ENCODE results near the gene KLHL18. TPM values are rescaled to one million over a fixed set of nuclear protein-coding genes. Genes with fewer than 3 reads are reported as not detected.
"Not testable (repeated sequence)": the region's sequence is repeated elsewhere in the genome, so short reads cannot be mapped to it uniquely, and the experiment has no call there.

Gene KLHL18
- polyA plus RNA-seq, 3 donors from 2014 or later, result 11.7 to 21.1 (median 15.4) TPM

GRCh38 chr3:47370020-47370419 is 87.3 kb downstream of the KLHL18 start:
- not testable (repeated sequence) for H3K4me3 Mint-ChIP-seq; H3K4me1 Mint-ChIP-seq; H3K27me3 Mint-ChIP-seq (ENCODE audit: low read depth in 3 of 3); H3K9me3 Mint-ChIP-seq; H3K27ac Mint-ChIP-seq; H3K36me3 Mint-ChIP-seq; DNase-seq

DNA sequence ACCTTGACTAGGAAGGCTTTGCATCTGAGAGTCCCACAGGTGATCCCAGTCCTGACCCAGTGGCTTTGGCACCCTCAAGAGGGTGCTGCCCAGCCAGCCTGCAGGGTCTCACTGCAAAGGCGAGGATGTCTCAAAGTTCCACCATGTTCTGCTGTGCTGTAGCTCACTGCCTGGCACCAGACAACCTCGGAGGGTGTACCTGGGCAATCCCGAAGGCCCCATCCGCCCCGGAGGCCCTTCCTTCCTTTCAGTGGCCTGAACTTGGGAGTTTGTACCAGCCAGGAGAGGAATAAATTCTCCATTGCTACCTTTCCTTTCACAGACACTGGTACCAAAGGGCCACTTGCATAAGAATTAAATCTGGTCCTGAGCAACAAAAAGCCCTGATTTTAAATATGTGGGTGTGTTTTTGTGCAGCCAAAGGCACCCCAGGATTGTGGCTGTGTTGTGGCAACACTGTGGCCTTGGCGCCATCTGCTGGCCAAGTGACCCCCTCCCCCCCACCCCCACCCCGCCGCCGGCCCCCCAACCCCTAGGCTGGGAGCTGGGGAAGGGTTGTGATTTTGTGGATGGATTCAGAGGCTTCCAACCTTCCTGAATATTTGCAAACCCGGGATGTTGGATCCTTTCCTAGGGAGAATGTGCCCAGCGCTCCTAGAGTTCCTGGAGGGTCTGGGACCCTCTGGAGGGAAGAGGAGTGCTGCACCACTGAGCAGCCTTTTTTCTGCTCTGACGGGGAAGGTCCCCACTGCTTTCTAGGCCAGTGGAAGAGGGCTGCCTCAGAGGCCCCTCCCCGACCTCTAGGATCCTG is 88.3 kb downstream of the KLHL18 start:
- peak in 2 of 3 donors; percentile 24 to 28 for DNase-seq
- Mint-ChIP-seq H3K4me1 (peaks cover 0 to 3% of the 10 kb centered on the region in 2 donors), H3K36me3 (no peaks in the 10 kb centered on the region), H3K27ac (no peak overlapping the region), H3K27me3 (ENCODE audit: low read depth in 3 of 3) (peaks cover 0 to 4% (median 4%) of the 10 kb centered on the region in 3 donors), H3K9me3 (no peaks in the 10 kb centered on the region), H3K4me3 (no peak overlapping the region)

GRCh38 chr3:47374587-47374986 is 91.8 kb downstream of the KLHL18 start:
- DNase-seq, result no peak
- Mint-ChIP-seq H3K9me3 (no peaks in the 10 kb centered on the region), H3K27me3 (ENCODE audit: low read depth in 3 of 3) (peaks cover 0 to 4% (median 3%) of the 10 kb centered on the region in 3 donors)

GRCh38 chr3:47376393-47376792 is 93.6 kb downstream of the KLHL18 start:
- peaks cover 15 to 18% of the 10 kb centered on the region in 2 donors for H3K4me1 Mint-ChIP-seq
- H3K36me3 Mint-ChIP-seq, result no peaks in the 10 kb centered on the region

More at GRCh38 chr3:47374587-47374986, 91.8 kb downstream of the KLHL18 start:
- Mint-ChIP-seq H3K4me3 (no peak overlapping the region), H3K27ac (no peak overlapping the region), H3K4me1 (peaks cover 4 to 7% of the 10 kb centered on the region in 2 donors), H3K36me3 (no peaks in the 10 kb centered on the region)

GRCh38 chr3:47377186-47377585 is 94.4 kb downstream of the KLHL18 start:
- Mint-ChIP-seq H3K27ac (no peak overlapping the region), H3K4me1 (peaks cover 23 to 25% of the 10 kb centered on the region in 2 donors), H3K4me3 (no peak overlapping the region)

More at GRCh38 chr3:47376393-47376792, 93.6 kb downstream of the KLHL18 start:
- peak overlapping the region in 1 of 6 donors; percentile 58 for H3K27ac Mint-ChIP-seq
- no peak overlapping the region for H3K4me3 Mint-ChIP-seq
- H3K27me3 Mint-ChIP-seq (ENCODE audit: low read depth in 3 of 3), result peaks cover 7 to 16% (median 11%) of the 10 kb centered on the region in 3 donors
- no peaks in the 10 kb centered on the region for H3K9me3 Mint-ChIP-seq
- DNase-seq, result no peak

DNA sequence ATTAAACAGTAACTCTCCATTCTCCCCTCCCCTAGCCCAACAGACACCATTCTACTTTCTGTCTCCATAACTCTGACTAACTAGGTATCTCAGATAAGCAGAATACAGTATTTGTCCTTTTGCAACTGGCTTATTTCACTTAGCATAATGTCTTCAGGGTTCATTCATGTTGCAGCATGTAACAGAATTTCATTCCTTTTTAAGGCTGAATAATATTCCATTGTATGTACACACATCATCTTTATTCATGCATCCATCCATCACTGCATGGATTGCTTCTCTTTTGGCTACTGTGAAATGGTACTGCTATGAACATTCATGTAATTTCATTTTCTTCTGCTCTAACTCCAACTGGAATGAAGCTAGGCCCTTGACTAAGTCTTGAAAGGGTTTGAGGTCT is 96.1 kb downstream of the KLHL18 start:
- Mint-ChIP-seq H3K4me3 (peak overlapping the region in 1 of 5 donors; percentile 9), H3K36me3 (no peaks in the 10 kb centered on the region), H3K9me3 (no peaks in the 10 kb centered on the region), H3K27me3 (ENCODE audit: low read depth in 3 of 3) (peaks cover 8 to 14% (median 11%) of the 10 kb centered on the region in 3 donors), H3K4me1 (peaks cover 34 to 36% of the 10 kb centered on the region in 2 donors), H3K27ac (peak overlapping the region in 2 of 6 donors; percentile 4 to 10)
- DNase-seq, result no peak

More at GRCh38 chr3:47377186-47377585, 94.4 kb downstream of the KLHL18 start:
- H3K9me3 Mint-ChIP-seq, result no peaks in the 10 kb centered on the region
- H3K27me3 Mint-ChIP-seq (ENCODE audit: low read depth in 3 of 3), result peaks cover 8 to 15% (median 11%) of the 10 kb centered on the region in 3 donors
- no peaks in the 10 kb centered on the region for H3K36me3 Mint-ChIP-seq
- DNase-seq, result no peak

DNA sequence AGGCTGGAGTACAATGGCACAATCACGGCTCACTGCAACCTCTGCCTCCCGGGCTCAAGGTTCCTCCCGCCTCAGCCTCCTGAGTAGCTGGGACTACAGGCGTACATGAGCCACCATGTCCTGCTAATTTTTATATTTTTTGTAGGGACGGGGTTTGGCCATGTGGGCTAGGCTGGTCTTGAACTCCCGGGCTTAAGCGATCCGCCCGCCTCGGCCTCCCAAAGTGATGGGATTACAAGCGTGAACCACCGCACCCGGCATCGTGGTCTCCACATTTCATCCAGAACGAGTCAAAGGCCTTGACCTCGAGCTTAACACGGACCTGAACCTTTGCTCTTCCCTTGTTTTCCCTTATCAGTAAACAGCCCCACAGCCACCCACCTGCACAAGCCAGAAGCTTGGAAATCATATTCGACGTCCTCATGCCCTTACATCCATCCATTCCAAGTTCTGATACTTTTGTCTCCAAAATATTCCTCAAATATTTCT is 96.7 kb downstream of the KLHL18 start:
- H3K27ac Mint-ChIP-seq, result peak overlapping the region; percentile 98 to 100 (median 99)
- peaks cover 34 to 42% of the 10 kb centered on the region in 2 donors for H3K4me1 Mint-ChIP-seq
- H3K36me3 Mint-ChIP-seq, result no peaks in the 10 kb centered on the region
- peak overlapping the region; percentile 92 to 100 (median 98) for H3K4me3 Mint-ChIP-seq
- H3K9me3 Mint-ChIP-seq, result no peaks in the 10 kb centered on the region
- no peak for DNase-seq
- H3K27me3 Mint-ChIP-seq (ENCODE audit: low read depth in 3 of 3), result peaks cover 8 to 16% (median 11%) of the 10 kb centered on the region in 3 donors

DNA sequence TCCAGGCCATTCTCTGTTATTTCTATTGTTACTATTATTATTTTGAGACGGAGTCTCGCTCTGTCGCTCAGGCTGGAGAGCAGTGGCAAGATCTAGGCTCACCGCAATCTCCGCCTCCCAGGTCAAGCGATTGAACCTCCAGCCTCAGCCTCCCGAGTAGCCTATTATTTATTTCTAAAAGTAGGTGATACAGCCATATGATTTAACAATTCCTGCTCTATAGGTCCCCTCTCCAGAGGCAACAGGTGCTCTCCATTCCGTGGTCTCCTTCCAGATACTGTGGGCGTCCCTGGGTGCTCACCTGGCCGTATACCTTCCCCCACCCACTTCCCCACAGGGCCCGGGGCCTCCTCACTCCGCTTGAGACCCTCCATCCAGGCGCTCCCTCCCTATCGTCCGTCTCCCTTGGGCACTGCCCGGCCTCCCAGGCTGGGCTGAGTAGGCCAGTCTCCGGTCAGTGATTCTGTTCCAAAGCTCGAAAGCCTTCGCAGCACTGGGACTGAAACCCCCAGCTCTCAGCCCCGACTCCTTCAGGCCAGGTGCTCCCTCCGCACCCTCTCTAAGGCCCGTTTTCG is 97.4 kb downstream of the KLHL18 start:
- H3K9me3 Mint-ChIP-seq, result no peaks in the 10 kb centered on the region
- peaks cover 36 to 42% of the 10 kb centered on the region in 2 donors for H3K4me1 Mint-ChIP-seq
- peak overlapping the region; percentile 98 to 100 (median 99) for H3K27ac Mint-ChIP-seq
- no peak for DNase-seq
- no peaks in the 10 kb centered on the region for H3K36me3 Mint-ChIP-seq
- H3K27me3 Mint-ChIP-seq (ENCODE audit: low read depth in 3 of 3), result peaks cover 8 to 16% (median 11%) of the 10 kb centered on the region in 3 donors
- H3K4me3 Mint-ChIP-seq, result peak overlapping the region; percentile 92 to 100 (median 98)

- Mint-ChIP-seq H3K4me1 (peaks cover 37 to 46% of the 10 kb centered on the region in 2 donors), H3K4me3 (peak within 1 kb of the TSS; percentile 92 to 100 (median 98))
Measured at GRCh38 chr3:47380601-47381316, 98.0 kb downstream of the KLHL18 start, which contains the start of gene PTPN23. PTPN23 (plus strand) TSS chr3:47381021; CDS start chr3:47381097, 76 bp downstream.

DNA sequence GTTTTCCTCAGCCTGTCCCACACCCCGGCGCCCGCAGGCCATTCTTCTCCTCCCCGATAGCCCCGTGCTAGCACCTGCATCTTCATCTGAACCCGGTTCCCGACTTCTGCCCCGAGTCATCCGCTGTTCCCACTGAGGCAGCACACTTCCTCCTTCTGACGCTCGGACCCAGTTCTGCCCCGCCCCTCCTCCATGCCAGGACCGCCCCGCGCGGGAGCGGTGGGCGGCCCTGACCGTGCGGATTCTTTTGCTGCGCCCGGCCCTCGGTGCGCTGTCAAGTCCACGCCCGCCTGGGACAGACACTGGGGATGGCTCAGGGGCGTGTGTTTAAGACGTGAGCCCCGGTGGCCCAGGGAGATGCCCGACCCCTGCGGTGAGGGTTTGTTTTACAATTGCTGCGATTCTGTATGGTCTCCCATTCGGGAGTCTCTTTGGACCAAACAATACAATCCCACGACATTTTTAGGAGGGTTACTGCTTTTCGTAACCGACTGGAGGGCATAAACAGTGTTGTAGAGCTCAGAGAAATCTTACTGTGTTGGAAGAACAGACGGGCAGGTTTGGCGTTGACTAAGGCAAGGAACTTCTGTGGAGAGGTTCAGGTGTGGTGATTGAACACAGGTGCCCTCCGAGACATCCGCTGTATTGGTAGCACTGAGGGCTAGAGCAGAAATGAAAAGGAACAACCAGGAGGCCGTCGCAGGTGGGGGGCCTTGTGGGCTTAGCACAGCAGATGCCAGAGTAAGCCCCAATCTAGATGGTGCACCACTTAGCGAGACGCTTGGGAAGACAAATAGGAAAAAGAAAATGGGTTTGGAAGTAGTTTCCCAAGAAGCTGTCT is 98.8 kb downstream of the KLHL18 start:
- H3K27ac Mint-ChIP-seq, result peak overlapping the region; percentile 98 to 100 (median 99)
- no peaks in the 10 kb centered on the region for H3K36me3 Mint-ChIP-seq
- H3K4me3 Mint-ChIP-seq, result peak overlapping the region; percentile 92 to 100 (median 98)
- H3K27me3 Mint-ChIP-seq (ENCODE audit: low read depth in 3 of 3), result peaks cover 8 to 16% (median 11%) of the 10 kb centered on the region in 3 donors
- peak; percentile 70 to 76 (median 74) for DNase-seq
- no peaks in the 10 kb centered on the region for H3K9me3 Mint-ChIP-seq
- H3K4me1 Mint-ChIP-seq, result peaks cover 43 to 54% of the 10 kb centered on the region in 2 donors

More at GRCh38 chr3:47380601-47381316, 98.0 kb downstream of the KLHL18 start, which contains the start of gene PTPN23:
- DNase-seq, result peak; percentile 98 to 99 (median 98)
- Mint-ChIP-seq H3K9me3 (no peaks in the 10 kb centered on the region), H3K27me3 (ENCODE audit: low read depth in 3 of 3) (peaks cover 8 to 16% (median 11%) of the 10 kb centered on the region in 3 donors), H3K36me3 (no peaks in the 10 kb centered on the region), H3K27ac (peak within 1 kb of the TSS; percentile 98 to 100 (median 99))

DNA sequence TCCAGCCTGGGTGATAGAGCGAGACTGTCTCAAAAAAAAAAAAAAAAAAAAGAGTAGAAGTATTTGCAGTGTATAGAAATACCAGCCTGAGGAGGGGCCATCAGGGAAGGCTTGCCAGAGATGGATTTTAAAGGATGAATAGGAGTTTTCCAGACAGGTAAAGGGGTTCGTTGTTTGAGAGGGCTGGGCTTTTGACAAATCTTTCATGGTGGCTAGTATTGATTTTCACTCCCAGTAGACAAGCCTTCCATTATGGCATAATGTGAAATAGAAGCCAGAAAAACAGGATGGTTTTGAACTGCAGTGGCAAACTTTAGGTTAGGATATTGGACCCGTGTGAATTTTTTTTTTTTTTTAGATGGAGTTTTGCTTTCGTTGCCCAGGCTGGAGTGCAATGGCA is 101.7 kb downstream of the KLHL18 start:
- Mint-ChIP-seq H3K4me3 (no peak overlapping the region), H3K9me3 (no peaks in the 10 kb centered on the region), H3K36me3 (no peaks in the 10 kb centered on the region), H3K27me3 (ENCODE audit: low read depth in 3 of 3) (peaks cover 8 to 16% (median 11%) of the 10 kb centered on the region in 3 donors), H3K4me1 (peaks cover 43 to 63% of the 10 kb centered on the region in 2 donors), H3K27ac (peak overlapping the region in 1 of 6 donors; percentile 55)
- no peak for DNase-seq

DNA sequence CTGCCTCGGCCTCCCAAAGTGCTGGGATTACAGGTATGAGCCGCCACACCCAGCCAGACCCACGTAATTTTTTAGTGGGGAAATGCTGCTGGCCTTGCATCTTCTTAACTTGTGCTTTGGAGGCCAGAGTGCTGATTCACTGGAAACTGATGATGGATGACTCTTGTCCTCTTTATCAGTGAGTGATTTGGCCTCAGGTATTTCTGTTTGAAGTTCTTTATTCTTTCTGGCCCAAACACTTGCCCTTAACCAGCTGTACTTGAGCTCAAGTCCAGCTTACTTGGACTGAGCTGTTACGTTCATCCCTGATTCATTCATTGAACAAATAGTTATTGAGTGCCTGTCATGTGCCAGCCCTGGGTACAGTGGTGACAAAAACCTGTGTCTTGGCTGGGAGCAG is 102.3 kb downstream of the KLHL18 start:
- Mint-ChIP-seq H3K27ac (peak overlapping the region in 1 of 6 donors; percentile 53), H3K27me3 (ENCODE audit: low read depth in 3 of 3) (peaks cover 8 to 12% (median 11%) of the 10 kb centered on the region in 3 donors), H3K4me3 (no peak overlapping the region), H3K9me3 (no peaks in the 10 kb centered on the region), H3K36me3 (no peaks in the 10 kb centered on the region), H3K4me1 (peaks cover 37 to 58% of the 10 kb centered on the region in 2 donors)
- DNase-seq, result no peak
